Immature natural killer cell (primary cell): ENCODE results near the gene SPPL2A. TPM values are rescaled to one million over a fixed set of nuclear protein-coding genes. Genes with fewer than 3 reads are reported as not detected.
"Not testable (repeated sequence)": the region's sequence is repeated elsewhere in the genome, so short reads cannot be mapped to it uniquely, and the experiment has no call there.

Experiments used
- DNase-seq, 3 donors: peaks; one replicate each; pipeline ENCODE4 v3.0.0; 2022; ENCODE audit warnings: mixed read lengths in 1 of 3
- H3K27ac Mint-ChIP-seq, 6 donors: one replicate each; pipeline ENCODE4 v1.8.0; 2020; ENCODE audit warnings: mixed read lengths in 6 of 6, mild to moderate bottlenecking in 5 of 6, inconsistent platforms in 4 of 6, moderate library complexity in 3 of 6
- H3K27me3 Mint-ChIP-seq, 3 donors: one replicate each; pipeline ENCODE4 v1.8.0; 2020 to 2021; ENCODE audit warnings: low read depth in 3 of 3, mild to moderate bottlenecking in 3 of 3, mixed read lengths in 3 of 3, moderate library complexity in 3 of 3, inconsistent platforms in 1 of 3
- H3K36me3 Mint-ChIP-seq, 3 donors: one replicate each; pipeline ENCODE4 v1.8.0; 2020; ENCODE audit warnings: mixed read lengths in 3 of 3, inconsistent platforms in 2 of 3, mild to moderate bottlenecking in 2 of 3
- H3K4me1 Mint-ChIP-seq, 2 donors: one replicate each; pipeline ENCODE4 v1.8.0; 2020; ENCODE audit warnings: inconsistent platforms in 2 of 2, mild to moderate bottlenecking in 2 of 2, mixed read lengths in 2 of 2, moderate library complexity in 1 of 2
- H3K4me3 Mint-ChIP-seq, 5 donors: one replicate each; pipeline ENCODE4 v1.8.0; 2020; ENCODE audit warnings: mild to moderate bottlenecking in 5 of 5, mixed read lengths in 5 of 5, inconsistent platforms in 3 of 5, moderate library complexity in 3 of 5
- H3K9me3 Mint-ChIP-seq, 6 donors: one replicate each; pipeline ENCODE4 v1.8.0; 2020; ENCODE audit warnings: mild to moderate bottlenecking in 6 of 6, mixed read lengths in 6 of 6, inconsistent platforms in 4 of 6, moderate library complexity in 3 of 6
- polyA plus RNA-seq, 3 donors: library from polyadenylated mRNA; unstranded; fragments of 300-500 nt; fragmentation: Illumina TruSeq; gene quantifications; one replicate each; pipeline ENCODE4 v1.2.3, GENCODE V29; 2021

Gene SPPL2A
- 100 to 1,000 TPM; 127 to 219 (median 148) TPM for polyA plus RNA-seq

- peak; percentile 78 to 82 (median 80) for DNase-seq
- no peaks in the 10 kb centered on the region for H3K9me3 Mint-ChIP-seq
- H3K27ac Mint-ChIP-seq, result peak within 1 kb of the TSS; percentile 93 to 98 (median 97)
- no peaks in the 10 kb centered on the region for H3K36me3 Mint-ChIP-seq
- peak within 1 kb of the TSS; percentile 87 to 97 (median 92) for H3K4me3 Mint-ChIP-seq
- peaks cover 4 to 19% (median 9%) of the 10 kb centered on the region in 3 donors for H3K27me3 Mint-ChIP-seq
- peaks cover 46 to 56% of the 10 kb centered on the region in 2 donors for H3K4me1 Mint-ChIP-seq
Observed at GRCh38 chr15:50765195-50765967, at the start of gene SPPL2A. Gene SPPL2A, minus strand, starts transcription at chr15:50765706. Its CDS starts 173 bp downstream, at chr15:50765533.

GRCh38 chr15:50814634-50815033, 49.1 kb upstream of the SPPL2A start:
- no peak for DNase-seq
- Mint-ChIP-seq H3K4me3 (no peak overlapping the region), H3K27ac (no peak overlapping the region), H3K36me3 (no peaks in the 10 kb centered on the region), H3K27me3 (peaks cover 1 to 6% (median 6%) of the 10 kb centered on the region in 3 donors), H3K4me1 (no peaks in the 10 kb centered on the region), H3K9me3 (no peaks in the 10 kb centered on the region)

- H3K27ac Mint-ChIP-seq, result no peak overlapping the region
- H3K36me3 Mint-ChIP-seq, result no peaks in the 10 kb centered on the region
- H3K4me3 Mint-ChIP-seq, result no peak overlapping the region
- DNase-seq, result no peak
- H3K27me3 Mint-ChIP-seq, result peaks cover 1 to 8% (median 6%) of the 10 kb centered on the region in 3 donors
- H3K4me1 Mint-ChIP-seq, result no peaks in the 10 kb centered on the region
- H3K9me3 Mint-ChIP-seq, result no peaks in the 10 kb centered on the region
Observed at GRCh38 chr15:50813865-50814264, 48.4 kb upstream of the SPPL2A start.

GRCh38 chr15:50813089-50813488, 47.6 kb upstream of the SPPL2A start:
- no peak for DNase-seq
- Mint-ChIP-seq H3K4me1 (no peaks in the 10 kb centered on the region), H3K27ac (no peak overlapping the region), H3K4me3 (no peak overlapping the region), H3K9me3 (no peaks in the 10 kb centered on the region), H3K36me3 (no peaks in the 10 kb centered on the region), H3K27me3 (peaks cover 1 to 8% (median 4%) of the 10 kb centered on the region in 3 donors)

- H3K4me1 Mint-ChIP-seq, H3K4me3 Mint-ChIP-seq, H3K27ac Mint-ChIP-seq, H3K9me3 Mint-ChIP-seq, H3K27me3 Mint-ChIP-seq, H3K36me3 Mint-ChIP-seq, DNase-seq: not testable (repeated sequence)
Observed at GRCh38 chr15:50812181-50812506, 46.6 kb upstream of the SPPL2A start.

- DNase-seq, H3K9me3 Mint-ChIP-seq, H3K27ac Mint-ChIP-seq, H3K36me3 Mint-ChIP-seq, H3K4me3 Mint-ChIP-seq, H3K4me1 Mint-ChIP-seq, H3K27me3 Mint-ChIP-seq: not testable (repeated sequence)
Observed at GRCh38 chr15:50811461-50812180, 46.1 kb upstream of the SPPL2A start.

GRCh38 chr15:50810128-50810527, 44.6 kb upstream of the SPPL2A start:
- no peak for DNase-seq
- Mint-ChIP-seq H3K9me3 (no peaks in the 10 kb centered on the region), H3K36me3 (no peaks in the 10 kb centered on the region), H3K27ac (no peak overlapping the region), H3K4me1 (no peaks in the 10 kb centered on the region), H3K4me3 (no peak overlapping the region), H3K27me3 (peaks cover 0 to 5% (median 4%) of the 10 kb centered on the region in 3 donors)

- Mint-ChIP-seq H3K4me1 (no peaks in the 10 kb centered on the region), H3K27ac (no peak overlapping the region), H3K36me3 (no peaks in the 10 kb centered on the region), H3K4me3 (no peak overlapping the region), H3K27me3 (peaks cover 0 to 5% (median 4%) of the 10 kb centered on the region in 3 donors), H3K9me3 (no peaks in the 10 kb centered on the region)
- no peak for DNase-seq
Observed at GRCh38 chr15:50808728-50809127, 43.2 kb upstream of the SPPL2A start.

GRCh38 chr15:50803479-50804180, 38.1 kb upstream of the SPPL2A start:
- no peak overlapping the region for H3K4me3 Mint-ChIP-seq
- H3K27ac Mint-ChIP-seq, result no peak overlapping the region
- no peak for DNase-seq
- no peaks in the 10 kb centered on the region for H3K36me3 Mint-ChIP-seq
- no peaks in the 10 kb centered on the region for H3K9me3 Mint-ChIP-seq
- no peaks in the 10 kb centered on the region for H3K4me1 Mint-ChIP-seq
- peaks cover 0 to 8% (median 5%) of the 10 kb centered on the region in 3 donors for H3K27me3 Mint-ChIP-seq

- Mint-ChIP-seq H3K36me3 (no peaks in the 10 kb centered on the region), H3K27ac (no peak overlapping the region), H3K4me3 (no peak overlapping the region), H3K27me3 (peaks cover 0 to 8% (median 5%) of the 10 kb centered on the region in 3 donors), H3K4me1 (no peaks in the 10 kb centered on the region), H3K9me3 (no peaks in the 10 kb centered on the region)
- no peak for DNase-seq
Observed at GRCh38 chr15:50800715-50801114, 35.2 kb upstream of the SPPL2A start.

GRCh38 chr15:50798684-50799083, 33.2 kb upstream of the SPPL2A start:
- no peak overlapping the region for H3K4me3 Mint-ChIP-seq
- H3K27ac Mint-ChIP-seq, result peak overlapping the region in 1 of 6 donors; percentile 21
- no peaks in the 10 kb centered on the region for H3K36me3 Mint-ChIP-seq
- H3K9me3 Mint-ChIP-seq, result no peaks in the 10 kb centered on the region
- H3K27me3 Mint-ChIP-seq, result peaks cover 0 to 8% (median 5%) of the 10 kb centered on the region in 3 donors
- no peak for DNase-seq
- H3K4me1 Mint-ChIP-seq, result no peaks in the 10 kb centered on the region

GRCh38 chr15:50797926-50798325, 32.4 kb upstream of the SPPL2A start:
- H3K4me3 Mint-ChIP-seq, result no peak overlapping the region
- H3K36me3 Mint-ChIP-seq, result no peaks in the 10 kb centered on the region
- H3K27ac Mint-ChIP-seq, result no peak overlapping the region
- no peaks in the 10 kb centered on the region for H3K9me3 Mint-ChIP-seq
- no peaks in the 10 kb centered on the region for H3K4me1 Mint-ChIP-seq
- peaks cover 0 to 2% (median 0%) of the 10 kb centered on the region in 3 donors for H3K27me3 Mint-ChIP-seq
- DNase-seq, result no peak

- no peak overlapping the region for H3K27ac Mint-ChIP-seq
- no peak for DNase-seq
- no peaks in the 10 kb centered on the region for H3K36me3 Mint-ChIP-seq
- no peaks in the 10 kb centered on the region for H3K9me3 Mint-ChIP-seq
- H3K4me3 Mint-ChIP-seq, result no peak overlapping the region
- no peaks in the 10 kb centered on the region for H3K27me3 Mint-ChIP-seq
- H3K4me1 Mint-ChIP-seq, result no peaks in the 10 kb centered on the region
Observed at GRCh38 chr15:50791486-50791885, 26.0 kb upstream of the SPPL2A start.
